Measurements from ENCODE around the gene SDR42E2.
"Not testable (repeated sequence)": the region's sequence is repeated elsewhere in the genome, so short reads cannot be mapped to it uniquely, and the experiment has no call there.

SDR42E2 gene

DNA sequence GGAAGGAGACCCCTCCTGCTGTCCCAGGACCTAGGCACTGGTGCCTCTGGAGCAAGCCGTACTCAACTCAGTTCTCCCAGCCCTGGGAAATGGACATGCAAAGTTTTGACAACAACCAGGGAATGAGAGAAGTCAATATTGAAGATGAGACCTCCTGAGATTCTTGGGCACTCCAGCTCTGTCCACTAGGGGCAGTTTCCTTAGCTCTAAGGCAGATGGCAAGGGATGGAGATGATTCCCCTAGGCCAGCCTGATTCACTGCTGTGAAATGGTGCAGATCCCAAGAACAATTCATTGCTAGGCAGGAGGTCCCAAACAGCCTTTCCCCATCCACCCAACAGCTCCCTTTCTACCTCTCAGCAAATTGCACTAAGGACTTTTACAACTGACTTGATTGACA, 20.5 kb upstream of the SDR42E2 start:
- Mint-ChIP-seq H3K27ac (no peak overlapping the region), H3K36me3 (ENCODE audit: low read depth) (no peaks in the 10 kb centered on the region), H3K9me3 (no peaks in the 10 kb centered on the region), H3K27me3 (no peaks in the 10 kb centered on the region), H3K4me3 (no peak overlapping the region), H3K4me1 (ENCODE audit: low read depth) (no peaks in the 10 kb centered on the region)

DNA sequence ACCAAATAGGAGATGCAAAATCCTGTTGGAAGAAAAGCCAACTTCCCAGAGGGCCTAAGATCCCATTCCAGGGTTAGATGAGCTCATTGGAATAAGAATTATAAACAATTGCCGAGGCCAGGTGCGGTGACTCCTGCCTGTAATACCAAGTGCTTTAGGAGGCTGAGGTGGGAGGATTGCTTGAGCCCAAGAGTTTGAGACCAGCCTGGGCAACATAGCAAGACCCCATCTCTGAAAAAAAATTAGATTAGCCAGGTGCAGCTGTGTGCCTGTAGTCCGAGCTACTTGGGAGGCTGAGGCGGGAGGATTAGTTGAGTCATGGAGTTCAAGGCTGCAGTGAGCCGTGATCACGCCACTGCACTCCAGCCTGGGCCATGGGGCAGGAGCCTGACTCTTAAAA, 17.8 kb upstream of the SDR42E2 start:
- Mint-ChIP-seq H3K36me3 (ENCODE audit: low read depth) (no peaks in the 10 kb centered on the region), H3K4me3 (no peak overlapping the region), H3K27ac (no peak overlapping the region), H3K9me3 (no peaks in the 10 kb centered on the region), H3K27me3 (no peaks in the 10 kb centered on the region), H3K4me1 (ENCODE audit: low read depth) (no peaks in the 10 kb centered on the region)

DNA sequence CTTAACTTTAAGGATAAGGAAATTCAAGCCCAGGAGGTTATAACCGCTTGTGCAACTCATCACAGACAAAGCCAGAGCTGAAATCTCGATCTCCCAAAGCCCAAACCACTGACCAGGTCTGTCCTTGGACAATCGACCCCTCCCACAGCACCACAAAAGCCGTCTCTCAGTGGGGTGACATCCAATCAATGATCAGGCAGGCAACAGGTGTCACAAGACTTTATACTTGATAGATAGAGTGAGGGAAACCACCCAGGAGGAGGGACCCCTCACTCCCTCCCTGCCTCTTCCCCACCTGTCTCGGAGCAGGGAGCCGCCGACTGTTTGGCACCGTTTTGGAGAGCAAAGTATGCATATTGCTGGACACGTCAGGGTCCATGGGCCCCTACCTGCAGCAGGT, 14.5 kb upstream of the SDR42E2 start:
- Mint-ChIP-seq H3K4me1 (ENCODE audit: low read depth) (no peaks in the 10 kb centered on the region), H3K36me3 (ENCODE audit: low read depth) (no peaks in the 10 kb centered on the region), H3K27ac (no peak overlapping the region), H3K9me3 (no peaks in the 10 kb centered on the region), H3K27me3 (no peaks in the 10 kb centered on the region), H3K4me3 (no peak overlapping the region)

DNA sequence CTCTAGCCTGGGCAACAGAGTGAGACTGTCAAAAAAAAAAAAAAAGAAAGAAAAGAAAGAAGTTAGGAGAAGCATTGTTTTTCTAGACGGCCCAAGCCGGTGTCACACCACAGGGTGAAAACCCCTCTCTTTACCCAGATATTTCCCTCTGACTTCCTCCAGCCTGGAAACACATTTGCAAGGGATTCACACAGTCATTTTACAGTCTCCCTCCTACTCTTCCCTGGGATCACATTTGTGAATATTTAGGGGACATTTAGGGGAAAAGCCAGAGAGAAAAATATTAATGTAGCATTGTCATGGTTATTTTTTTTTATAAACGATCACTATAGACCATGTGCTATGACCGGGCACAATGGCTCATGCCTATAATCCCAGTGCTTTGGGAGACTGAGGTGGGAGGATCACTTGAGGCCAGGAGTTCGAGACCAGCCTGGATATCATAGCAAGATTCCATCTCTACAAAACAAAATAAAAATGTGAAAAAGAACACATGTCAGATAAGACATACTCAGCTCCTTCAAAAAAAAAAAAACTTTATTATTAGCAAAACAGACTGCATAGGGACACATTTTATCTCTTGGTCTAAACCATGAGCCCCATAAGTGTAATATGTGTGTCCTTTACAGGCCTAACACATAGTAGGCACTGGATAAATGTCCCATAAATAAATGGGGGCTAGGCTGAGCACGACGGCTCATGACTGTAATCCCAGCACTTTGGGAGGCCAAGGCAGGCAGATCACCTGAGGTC, 10.9 kb upstream of the SDR42E2 start:
- no peaks in the 10 kb centered on the region for H3K4me1 Mint-ChIP-seq (ENCODE audit: low read depth)
- H3K9me3 Mint-ChIP-seq = no peaks in the 10 kb centered on the region
- H3K4me3 Mint-ChIP-seq = no peak overlapping the region
- no peaks in the 10 kb centered on the region for H3K27me3 Mint-ChIP-seq
- H3K36me3 Mint-ChIP-seq (ENCODE audit: low read depth) = no peaks in the 10 kb centered on the region
- no peak overlapping the region for H3K27ac Mint-ChIP-seq

DNA sequence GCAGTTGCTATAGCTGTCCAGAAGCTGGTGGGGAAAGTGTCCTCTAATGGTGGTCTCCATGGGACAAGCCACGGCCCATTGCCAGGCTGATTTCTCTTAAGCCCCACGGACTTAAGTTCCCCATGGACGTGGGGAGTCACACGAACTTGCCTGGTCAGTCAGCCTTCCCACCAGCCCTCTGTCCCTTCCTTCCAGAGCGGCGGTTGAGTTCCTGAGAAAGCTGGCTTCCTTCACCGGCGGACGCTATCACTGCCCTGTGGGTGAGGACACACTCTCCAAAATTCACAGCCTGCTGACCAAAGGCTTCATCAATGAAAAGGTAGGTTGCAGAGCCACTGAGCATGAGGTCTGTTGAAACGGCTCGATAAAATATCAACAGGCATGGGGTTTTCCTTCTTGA, 10.0 kb upstream of the SDR42E2 start:
- H3K27ac Mint-ChIP-seq = no peak overlapping the region
- H3K27me3 Mint-ChIP-seq = no peaks in the 10 kb centered on the region
- H3K36me3 Mint-ChIP-seq (ENCODE audit: low read depth) = no peaks in the 10 kb centered on the region
- no peaks in the 10 kb centered on the region for H3K9me3 Mint-ChIP-seq
- H3K4me1 Mint-ChIP-seq (ENCODE audit: low read depth) = no peaks in the 10 kb centered on the region
- H3K4me3 Mint-ChIP-seq = no peak overlapping the region

DNA sequence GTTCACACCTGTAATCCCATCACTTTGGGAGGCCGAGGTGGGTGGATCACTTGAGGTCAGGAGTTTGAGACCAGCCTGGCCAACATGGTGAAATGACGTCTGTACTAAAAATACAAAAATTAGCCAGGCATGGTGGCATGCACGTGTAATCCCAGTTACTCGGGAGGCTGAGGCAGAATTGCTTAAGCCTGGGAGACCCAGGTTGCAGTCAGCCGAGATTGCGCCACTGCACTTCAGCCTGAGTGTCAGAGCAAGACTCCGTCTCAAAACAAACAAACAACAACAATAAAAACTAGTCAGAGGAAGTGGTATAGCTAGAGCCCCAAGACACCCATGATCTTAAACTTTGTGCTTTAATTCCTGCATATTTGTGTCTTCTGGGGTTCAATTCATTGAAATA, 9.2 kb upstream of the SDR42E2 start:
- H3K9me3 Mint-ChIP-seq; H3K4me1 Mint-ChIP-seq (ENCODE audit: low read depth); H3K36me3 Mint-ChIP-seq (ENCODE audit: low read depth); H3K27me3 Mint-ChIP-seq; H3K27ac Mint-ChIP-seq; H3K4me3 Mint-ChIP-seq: not testable (repeated sequence)

DNA sequence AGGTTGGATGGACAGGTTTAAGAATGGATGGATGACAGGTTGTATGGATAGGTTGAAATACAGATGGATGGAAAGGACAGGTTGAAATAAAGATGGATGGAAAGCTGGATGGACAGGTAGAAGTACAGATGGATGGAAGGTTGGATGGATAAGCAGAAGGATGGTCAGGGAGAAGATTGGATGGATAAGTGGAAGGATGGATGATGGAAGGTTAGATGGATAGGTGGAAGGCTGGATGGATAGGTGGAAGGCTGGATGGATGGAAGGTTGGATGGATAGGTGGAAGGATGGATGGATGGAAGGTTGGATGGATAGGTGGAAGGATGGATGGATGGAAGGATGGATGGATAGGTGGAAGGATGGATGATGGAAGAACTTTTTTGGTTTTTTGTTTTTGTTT, 905 bp upstream of the SDR42E2 start:
- Mint-ChIP-seq H3K4me3 (peak overlapping the region; percentile 21), H3K36me3 (ENCODE audit: low read depth) (no peaks in the 10 kb centered on the region), H3K4me1 (ENCODE audit: low read depth) (peaks cover 5% of the 10 kb centered on the region), H3K9me3 (peaks cover 6% of the 10 kb centered on the region), H3K27ac (no peak overlapping the region), H3K27me3 (peaks cover 14% of the 10 kb centered on the region)

DNA sequence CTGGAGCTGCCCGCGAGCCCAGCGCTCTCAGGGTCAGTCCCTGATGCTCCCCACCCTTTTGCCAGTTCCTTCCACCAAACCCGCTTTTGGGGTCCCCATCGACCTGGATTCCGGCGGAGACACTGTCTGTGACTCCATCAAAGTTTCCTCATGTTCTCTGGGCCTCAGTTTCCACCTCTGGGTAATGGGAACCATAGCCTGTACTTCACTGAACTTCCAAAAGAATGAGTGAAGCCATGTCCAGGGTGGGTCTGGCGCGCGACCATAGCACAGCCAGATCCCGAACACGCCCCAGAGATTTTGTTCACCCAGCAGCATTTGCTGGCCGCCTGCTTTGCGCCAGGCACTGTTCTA, 327 bp downstream of the SDR42E2 start:
- Mint-ChIP-seq H3K4me1 (ENCODE audit: low read depth) (peaks cover 5% of the 10 kb centered on the region), H3K4me3 (no peak overlapping the region), H3K27ac (no peak overlapping the region), H3K36me3 (ENCODE audit: low read depth) (no peaks in the 10 kb centered on the region), H3K27me3 (peaks cover 14% of the 10 kb centered on the region), H3K9me3 (peaks cover 6% of the 10 kb centered on the region)

DNA sequence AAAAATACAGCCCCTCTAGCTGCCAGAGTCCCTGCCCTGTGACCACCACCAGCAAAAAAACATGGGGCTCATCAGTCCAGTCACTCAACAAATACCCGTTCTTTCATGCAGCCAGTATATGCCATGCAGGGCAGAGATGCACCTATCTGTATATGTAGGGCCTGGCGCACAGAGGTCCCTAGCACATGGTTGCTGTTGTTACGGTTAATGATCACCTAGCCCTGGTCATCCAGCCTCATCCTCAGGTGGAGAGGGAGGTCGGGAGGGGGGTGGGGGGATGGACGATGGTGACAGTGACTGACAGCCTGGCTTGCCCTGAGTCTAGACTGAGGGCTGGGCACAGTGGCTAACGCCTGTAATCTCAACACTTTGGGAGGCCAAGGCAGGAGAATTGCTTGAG, 1.5 kb downstream of the SDR42E2 start:
- Mint-ChIP-seq H3K9me3 (peaks cover 6% of the 10 kb centered on the region), H3K4me1 (ENCODE audit: low read depth) (peaks cover 5% of the 10 kb centered on the region), H3K36me3 (ENCODE audit: low read depth) (no peaks in the 10 kb centered on the region), H3K27me3 (peaks cover 14% of the 10 kb centered on the region), H3K27ac (no peak overlapping the region), H3K4me3 (no peak overlapping the region)

DNA sequence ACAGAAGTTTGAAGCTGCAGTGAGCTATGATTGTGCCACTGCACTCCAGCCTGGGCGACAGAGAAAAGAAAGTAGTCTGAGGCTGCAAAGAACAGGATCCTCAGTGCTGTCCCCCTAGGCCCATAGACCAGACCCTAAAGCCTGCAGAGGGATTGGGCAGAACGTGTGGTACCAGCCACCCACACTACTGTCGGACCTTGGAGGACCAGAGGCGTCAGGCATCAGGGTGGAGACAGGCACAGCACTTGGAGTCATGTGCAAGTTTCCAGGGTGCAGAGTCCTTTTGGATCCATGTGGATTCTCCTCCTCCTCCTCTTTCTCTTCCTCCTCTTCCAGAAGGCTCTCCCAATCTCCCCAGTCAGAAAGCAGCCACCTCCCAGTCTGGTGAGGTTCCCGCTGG, 2.2 kb downstream of the SDR42E2 start:
- H3K9me3 Mint-ChIP-seq = peaks cover 6% of the 10 kb centered on the region
- no peaks in the 10 kb centered on the region for H3K36me3 Mint-ChIP-seq (ENCODE audit: low read depth)

DNA sequence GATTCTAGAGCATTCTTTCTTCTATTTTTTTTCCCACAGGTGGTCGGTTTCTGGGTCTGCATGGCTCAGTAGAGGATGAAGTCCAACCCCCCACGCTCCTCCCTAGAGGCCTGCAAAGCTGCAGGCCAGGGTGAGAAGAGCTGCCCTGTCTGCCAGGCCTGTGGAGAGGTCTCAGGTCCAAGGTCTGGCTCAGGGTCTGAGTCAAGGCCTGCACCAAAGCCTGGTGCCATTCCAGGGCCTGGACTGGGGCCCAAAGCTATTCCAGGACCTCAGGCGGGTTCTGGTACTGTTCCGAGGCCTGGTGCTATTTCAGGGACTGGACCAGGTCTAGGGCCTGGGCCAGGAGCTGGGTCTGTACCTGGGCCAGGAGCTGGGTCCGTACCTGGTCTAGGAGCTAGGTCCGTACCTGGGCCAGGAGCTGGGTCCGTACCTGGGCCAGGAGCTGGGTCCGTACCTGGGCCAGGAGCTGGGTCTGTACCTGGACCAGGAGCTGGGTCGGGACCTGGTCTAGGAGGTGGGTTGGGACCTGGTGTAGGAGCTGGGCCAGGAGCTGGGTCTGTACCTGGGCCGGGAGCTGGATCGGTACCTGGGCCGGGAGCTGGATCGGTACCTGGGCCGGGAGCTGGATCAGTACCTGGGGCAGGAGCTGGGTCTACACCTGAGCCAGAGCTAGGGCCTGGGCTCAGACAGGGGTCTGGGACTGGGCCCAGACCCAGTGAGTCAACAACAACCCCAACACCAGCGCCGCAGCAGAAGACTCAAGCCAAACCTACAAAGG, 3.4 kb downstream of the SDR42E2 start:
- Mint-ChIP-seq H3K27ac (no peak overlapping the region), H3K4me1 (ENCODE audit: low read depth) (peaks cover 5% of the 10 kb centered on the region), H3K4me3 (no peak overlapping the region), H3K36me3 (ENCODE audit: low read depth) (no peaks in the 10 kb centered on the region), H3K9me3 (peaks cover 6% of the 10 kb centered on the region), H3K27me3 (peaks cover 11% of the 10 kb centered on the region)

More for the DNA sequence above, 2.2 kb downstream of the SDR42E2 start:
- H3K27ac Mint-ChIP-seq = no peak overlapping the region
- H3K27me3 Mint-ChIP-seq = peaks cover 14% of the 10 kb centered on the region
- H3K4me1 Mint-ChIP-seq (ENCODE audit: low read depth) = peaks cover 5% of the 10 kb centered on the region
- H3K4me3 Mint-ChIP-seq = no peak overlapping the region

DNA sequence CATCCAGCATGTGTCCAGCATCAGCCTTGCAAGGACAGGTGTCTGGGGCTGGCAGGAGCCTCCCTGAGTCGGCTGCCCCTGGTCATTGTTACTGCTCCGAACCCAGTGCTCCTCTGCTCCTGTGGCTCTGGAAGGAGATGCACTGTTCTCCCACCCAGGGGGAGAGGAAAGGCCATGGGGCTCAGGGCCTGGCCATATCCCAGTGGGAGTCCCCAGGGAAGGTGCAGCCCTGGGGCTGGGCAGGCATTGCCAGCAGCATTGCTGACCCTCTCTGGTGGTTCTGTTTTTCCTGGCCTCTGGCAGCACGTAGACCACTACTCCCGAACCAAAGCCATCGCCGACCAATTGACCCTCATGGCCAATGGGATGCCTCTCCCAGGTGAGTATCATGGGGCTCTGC, 9.6 kb downstream of the SDR42E2 start:
- H3K9me3 Mint-ChIP-seq = no peaks in the 10 kb centered on the region
- H3K4me1 Mint-ChIP-seq (ENCODE audit: low read depth) = no peaks in the 10 kb centered on the region
- no peaks in the 10 kb centered on the region for H3K36me3 Mint-ChIP-seq (ENCODE audit: low read depth)
- no peaks in the 10 kb centered on the region for H3K27me3 Mint-ChIP-seq
- no peak overlapping the region for H3K4me3 Mint-ChIP-seq
- H3K27ac Mint-ChIP-seq = no peak overlapping the region

DNA sequence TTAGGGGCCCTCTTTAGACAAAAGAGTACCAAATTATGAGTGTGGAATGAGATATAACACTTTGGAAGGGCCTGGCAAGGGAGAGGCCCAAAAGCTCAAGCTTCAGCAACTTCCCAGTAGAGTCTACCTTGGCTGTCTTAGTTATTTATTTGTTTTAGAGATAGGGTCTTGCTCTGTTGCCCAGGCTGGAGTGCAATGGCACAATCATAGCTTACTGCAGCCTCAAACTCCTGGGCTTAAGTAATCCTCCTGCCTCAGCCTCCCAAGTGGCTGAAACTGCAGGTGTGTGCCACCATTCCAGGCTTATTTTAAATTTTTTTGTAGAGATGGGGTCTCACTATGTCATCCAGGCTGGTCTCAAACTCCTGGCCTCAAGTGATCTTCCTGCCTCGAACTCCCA, 10.3 kb downstream of the SDR42E2 start:
- H3K27me3 Mint-ChIP-seq; H3K9me3 Mint-ChIP-seq; H3K4me3 Mint-ChIP-seq; H3K4me1 Mint-ChIP-seq (ENCODE audit: low read depth); H3K27ac Mint-ChIP-seq; H3K36me3 Mint-ChIP-seq (ENCODE audit: low read depth): not testable (repeated sequence)

DNA sequence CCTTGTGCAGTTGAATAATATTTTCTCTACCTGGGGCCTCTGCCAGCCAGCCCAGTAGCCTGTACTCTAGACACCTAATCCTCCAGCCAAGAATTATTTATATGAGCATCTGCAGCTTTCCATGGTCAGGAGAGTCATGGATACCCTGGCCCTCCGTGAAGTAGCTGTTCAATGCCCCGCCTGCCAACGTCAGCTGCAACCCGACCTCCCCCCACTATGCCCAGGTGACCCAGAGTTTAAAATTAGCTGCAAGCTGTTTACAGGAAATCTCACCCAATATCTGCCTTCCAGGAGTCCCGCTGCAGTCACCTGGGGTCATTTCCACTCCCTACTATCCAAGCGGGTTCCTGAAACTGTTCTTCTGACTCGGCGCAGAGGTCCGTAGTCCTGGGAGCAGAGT, 12.3 kb downstream of the SDR42E2 start:
- H3K36me3 Mint-ChIP-seq (ENCODE audit: low read depth) = no peaks in the 10 kb centered on the region
- no peak overlapping the region for H3K4me3 Mint-ChIP-seq
- H3K27me3 Mint-ChIP-seq = no peaks in the 10 kb centered on the region
- no peaks in the 10 kb centered on the region for H3K4me1 Mint-ChIP-seq (ENCODE audit: low read depth)
- H3K27ac Mint-ChIP-seq = no peak overlapping the region
- H3K9me3 Mint-ChIP-seq = no peaks in the 10 kb centered on the region

DNA sequence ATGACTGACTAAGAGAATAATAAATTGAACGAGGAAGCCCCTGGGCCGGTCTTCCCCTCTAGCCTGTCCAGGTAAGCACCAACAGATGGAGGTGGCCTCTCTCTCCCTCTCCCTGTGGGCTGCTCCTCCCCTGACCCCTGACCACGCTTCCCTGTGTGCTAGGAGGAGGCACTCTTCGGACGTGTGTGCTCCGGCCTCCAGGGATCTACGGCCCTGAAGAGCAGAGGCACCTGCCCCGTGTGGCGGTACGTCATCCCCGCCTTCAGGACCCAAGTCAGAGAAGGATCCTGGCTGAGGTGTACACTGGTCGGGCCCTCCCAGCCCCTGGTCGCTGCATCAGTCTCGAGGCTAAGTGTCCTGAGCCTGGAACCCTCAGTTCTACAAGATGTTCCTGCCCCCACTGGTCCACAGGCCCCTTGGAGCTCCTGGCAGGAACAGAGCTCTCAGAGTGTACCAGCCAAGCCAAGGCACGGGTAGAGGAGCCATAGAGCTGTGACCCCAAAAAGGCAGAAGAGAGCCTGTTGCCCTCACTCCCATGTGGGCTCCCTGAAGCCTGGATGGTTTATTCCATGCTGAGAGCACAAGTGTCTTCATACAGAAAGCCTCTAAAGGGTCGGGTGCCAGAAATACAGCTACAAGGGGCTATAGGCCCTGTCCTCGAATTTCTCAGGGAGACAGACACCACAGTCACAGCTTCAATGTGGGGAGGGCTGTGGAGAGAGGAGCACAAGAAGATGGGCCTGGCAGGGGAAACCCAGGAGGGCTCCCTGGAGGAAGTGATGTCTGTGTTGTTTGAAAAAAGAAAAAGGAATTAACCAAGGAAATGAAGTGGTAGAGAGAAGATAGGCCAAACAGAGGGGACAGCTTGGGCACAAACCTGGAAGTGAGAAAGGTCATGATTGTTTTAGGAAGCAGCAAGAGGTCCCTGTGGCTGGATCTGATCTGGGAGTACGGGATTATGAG, 15.9 kb downstream of the SDR42E2 start:
- no peaks in the 10 kb centered on the region for H3K36me3 Mint-ChIP-seq (ENCODE audit: low read depth)
- no peak overlapping the region for H3K4me3 Mint-ChIP-seq
- no peak overlapping the region for H3K27ac Mint-ChIP-seq
- H3K4me1 Mint-ChIP-seq (ENCODE audit: low read depth) = no peaks in the 10 kb centered on the region
- H3K27me3 Mint-ChIP-seq = no peaks in the 10 kb centered on the region
- H3K9me3 Mint-ChIP-seq = no peaks in the 10 kb centered on the region
